ENCODE measurements around the gene LAD1. TPM values are rescaled to one million over a fixed set of nuclear protein-coding genes. Genes with fewer than 3 reads are reported as not detected.

The LAD1 gene
- polyA plus RNA-seq, 2 of the 4 experiments (the other 2 are of a cell fraction): 0.19 to 1.1 TPM

- ChIA-PET POLR2A (no interaction called here), CTCF (interaction anchor here (0.7 to 17.3 kb wide), 4 partner anchors 17 to 118 kb away, joined by 3 to 480 read pairs (median 3); no protein-coding TSS in a partner anchor)
- ATAC-seq (no peak), DNase-seq (ENCODE audit: low read depth in 1 of 2, low spot score in 1 of 2) (no peak), FAIRE-seq (no peak)
- no peaks in the 10 kb centered on the region for H3K4me1 ChIP-seq
- H3K4me3 ChIP-seq: no peak overlapping the region
- no peak overlapping the region for H3K4me2 ChIP-seq
- no peak overlapping the region for H3K27ac ChIP-seq
- 85% methylated on average over 6 of the region's 6 CpGs for WGBS (ENCODE audit: missing lambda C conversion rate)
- TF ChIP-seq JUNB (IDR thresholded peaks at IDR 0.05) (no peak), RARB (CRISPR knock-in tag; IDR thresholded peaks at IDR 0.05) (no peak), CBX2 (IDR thresholded peaks at IDR 0.05; ENCODE audit: borderline replicate concordance, low read depth) (no peak), ZNF302 (CRISPR knock-in tag; IDR thresholded peaks at IDR 0.05) (no peak), HOXA7 (CRISPR knock-in tag; IDR thresholded peaks at IDR 0.05) (no peak), PBX3 (IDR thresholded peaks at IDR 0.05) (no peak), HOXB5 (CRISPR knock-in tag; IDR thresholded peaks at IDR 0.05) (no peak), HEYL (CRISPR knock-in tag; IDR thresholded peaks at IDR 0.05) (no peak), FOSL2 (IDR thresholded peaks at IDR 0.05) (no peak), FOSL2 (CRISPR knock-in tag; IDR thresholded peaks at IDR 0.05) (no peak), EHMT2 (IDR thresholded peaks at IDR 0.05; ENCODE audit: low read depth) (no peak)
- no peaks in the 10 kb centered on the region for H3K9me3 ChIP-seq
Observed at GRCh38 chr1:201369209-201369608, 29.9 kb downstream of the LAD1 start.

GRCh38 chr1:201366696-201367095, 32.4 kb downstream of the LAD1 start:
- ATAC-seq: no peak

GRCh38 chr1:201365251-201365650, 33.9 kb downstream of the LAD1 start:
- Histone ChIP-seq H3K4me2 (no peak overlapping the region), H3K4me3 (no peak overlapping the region), H3K4me1 (no peaks in the 10 kb centered on the region), H3K27ac (no peak overlapping the region), H3K9me3 (no peaks in the 10 kb centered on the region)
- DNase-seq (ENCODE audit: low read depth in 1 of 2, low spot score in 1 of 2): no peak
- ATAC-seq: no peak
- FAIRE-seq: no peak
- TF ChIP-seq POLR2AphosphoS2 (conservative IDR thresholded peaks at IDR 0.05; ENCODE audit: low read length): no peak
- TF ChIP-seq MYC (IDR thresholded peaks at IDR 0.05; ENCODE audit: borderline replicate concordance, low read length): no peak
- no peak for TF ChIP-seq HES2 (IDR thresholded peaks at IDR 0.05)
- TF ChIP-seq NFE2L2 (conservative IDR thresholded peaks at IDR 0.05; ENCODE audit: low read length): no peak
- no peak for TF ChIP-seq FOSB (CRISPR knock-in tag; IDR thresholded peaks at IDR 0.05)
- no peak for TF ChIP-seq HEYL (CRISPR knock-in tag; IDR thresholded peaks at IDR 0.05)
- no peak for TF ChIP-seq RFX5 (IDR thresholded peaks at IDR 0.05)
- TF ChIP-seq MAX (IDR thresholded peaks at IDR 0.05): no peak
- TF ChIP-seq ATOH8 (CRISPR knock-in tag; IDR thresholded peaks at IDR 0.05; ENCODE audit: low read depth): no peak
- no peak for TF ChIP-seq HMGXB4 (CRISPR knock-in tag; IDR thresholded peaks at IDR 0.05; ENCODE audit: borderline replicate concordance)
- POLR2A ChIA-PET: no interaction called here
- CTCF ChIA-PET: interaction anchor here (1.1 to 17.3 kb wide), 6 partner anchors 18 to 114 kb away, joined by 3 to 480 read pairs (median 65); no protein-coding TSS in a partner anchor
- 86% methylated on average over 11 of the region's 11 CpGs for WGBS (ENCODE audit: missing lambda C conversion rate)

More at GRCh38 chr1:201366696-201367095, 32.4 kb downstream of the LAD1 start:
- FAIRE-seq (no peak), DNase-seq (ENCODE audit: low read depth in 1 of 2, low spot score in 1 of 2) (no peak)
- Histone ChIP-seq H3K9me3 (no peaks in the 10 kb centered on the region), H3K27ac (no peak overlapping the region), H3K4me1 (no peaks in the 10 kb centered on the region), H3K4me3 (no peak overlapping the region), H3K4me2 (no peak overlapping the region)
- no peak for TF ChIP-seq ESRRA (IDR thresholded peaks at IDR 0.05; ENCODE audit: borderline replicate concordance, low read length)
- no peak for TF ChIP-seq ATOH8 (CRISPR knock-in tag; IDR thresholded peaks at IDR 0.05; ENCODE audit: low read depth)
- TF ChIP-seq NPAS2 (CRISPR knock-in tag; IDR thresholded peaks at IDR 0.05; ENCODE audit: borderline replicate concordance): no peak
- TF ChIP-seq CHD4 (IDR thresholded peaks at IDR 0.05; ENCODE audit: borderline replicate concordance): no peak
- TF ChIP-seq RCOR1 (IDR thresholded peaks at IDR 0.05; ENCODE audit: low read depth, low read length): no peak
- no peak for TF ChIP-seq MAFK (IDR thresholded peaks at IDR 0.05; ENCODE audit: partially characterized antibody)
- no peak for TF ChIP-seq PBX3 (IDR thresholded peaks at IDR 0.05)
- TF ChIP-seq FOXS1 (CRISPR knock-in tag; IDR thresholded peaks at IDR 0.05): no peak
- no peak for TF ChIP-seq POLR2A (IDR thresholded peaks at IDR 0.05; ENCODE audit: low read length)
- TF ChIP-seq RNF2 (IDR thresholded peaks at IDR 0.05; ENCODE audit: borderline replicate concordance, low read depth): no peak
- POLR2A ChIA-PET: no interaction called here
- 25% methylated on average over 7 of the region's 7 CpGs for WGBS (ENCODE audit: missing lambda C conversion rate)
- CTCF ChIA-PET: interaction anchor here (1.0 to 17.3 kb wide), 6 partner anchors 9 to 140 kb away, joined by 3 to 480 read pairs (median 4); no protein-coding TSS in a partner anchor

Measured in A549 (cell line).